ENCODE results near the gene ARPIN. TPM values are rescaled to one million over a fixed set of nuclear protein-coding genes. Genes with fewer than 3 reads are reported as not detected.

Gene ARPIN
- total RNA-seq, 1 experiment from 2014 or later = 8.8 TPM

DNA sequence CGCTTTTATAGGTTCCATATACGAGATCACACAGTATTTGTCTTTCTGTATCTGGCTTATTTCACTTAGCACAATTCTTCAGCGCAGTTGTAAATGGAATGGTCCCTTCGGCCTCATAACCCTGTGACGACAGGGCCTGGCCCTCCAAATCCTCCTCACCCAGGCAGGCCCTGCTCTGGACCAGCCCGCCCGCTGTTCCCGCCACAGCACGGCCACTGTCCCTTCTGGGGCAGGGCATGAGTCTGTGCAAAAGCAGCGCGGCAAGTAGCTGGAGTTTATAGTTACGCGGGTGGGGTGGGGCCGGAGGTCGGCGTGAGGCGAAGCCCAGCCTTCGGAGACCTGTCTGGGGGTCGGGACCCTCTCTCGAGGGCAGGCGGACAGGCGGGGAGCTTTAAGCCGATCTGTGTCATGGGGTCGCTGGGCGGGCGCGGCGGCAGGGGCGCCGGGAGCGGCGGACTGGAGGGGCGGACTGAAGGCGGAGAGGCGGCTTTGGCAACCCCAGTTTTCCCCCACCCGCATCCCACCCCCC lies 543 bp downstream of the ARPIN start:
- Histone ChIP-seq H3K4me1 (ENCODE audit: control insufficient read depth in 1 of 2, insufficient read depth in 2 of 2, low read length in 2 of 2) (peaks cover 21 to 44% of the 10 kb centered on the region in 2 experiments), H3K9me3 (ENCODE audit: control insufficient read depth in 1 of 2, insufficient read depth in 1 of 2, low read depth in 1 of 2, low read length in 2 of 2) (no peaks in the 10 kb centered on the region), H3K9me2 (ENCODE audit: insufficient read depth) (no peaks in the 10 kb centered on the region), H2AFZ (ENCODE audit: low read depth, low read length, poor library complexity, severe bottlenecking) (peak overlapping the region; percentile 8), H3K4me3 (replicated peaks in 1 of 2; ENCODE audit: low read depth in 1 of 2, low read length in 2 of 2) (peak overlapping the region; percentile 63 to 77), H3K36me3 (ENCODE audit: control insufficient read depth in 1 of 2, insufficient read depth in 2 of 2, low read length in 2 of 2) (no peaks in the 10 kb centered on the region), H3K27me3 (ENCODE audit: insufficient read depth, low read length) (no peaks in the 10 kb centered on the region), H4K20me1 (ENCODE audit: insufficient read depth) (no peaks in the 10 kb centered on the region), H3K4me2 (ENCODE audit: low read length) (peak overlapping the region; percentile 95), H3K79me2 (ENCODE audit: insufficient read depth, low read length) (no peaks in the 10 kb centered on the region), H3K9ac (ENCODE audit: low read length) (peak overlapping the region; percentile 82), H3K27ac (ENCODE audit: low read depth, low read length) (peak overlapping the region; percentile 74)
- ChIA-PET CTCF (interaction anchor here (1.3 to 2.6 kb wide), 2 partner anchors 14 to 37 kb away, joined by 3 to 12 read pairs; no protein-coding TSS in a partner anchor), POLR2A (interaction anchor here (1.0 to 1.5 kb wide), 2 partner anchors 18 to 21 kb away, joined by 3 to 4 read pairs; partner anchors contain the start of gene AP3S2), RAD21 (ENCODE audit: low non-redundant PET in 1 of 2, low total read pairs in 2 of 2, uncharacterized antibody in 2 of 2, unreplicated experiment in 2 of 2) (interaction anchor here in 1 of 2 experiments (1.1 kb wide), 1 partner anchor 14 kb away, joined by 3 read pairs; no protein-coding TSS in a partner anchor)
- intact Hi-C loops (cut with micrococcal nuclease) = loop anchor here (5.0 kb wide), 2 partner anchors 60 to 175 kb away; no protein-coding TSS in a partner anchor
- ATAC-seq (peak; percentile 65), DNase-seq (ENCODE audit: low read depth, low spot score) (no peak)
- TF ChIP-seq YY1 (IDR thresholded peaks at IDR 0.05; ENCODE audit: extremely low read depth, insufficient replicate concordance, low read depth, low read length) (peak; percentile 17), POLR2AphosphoS5 (IDR thresholded peaks at IDR 0.05; ENCODE audit: low read depth, low read length) (0 out of 2 replicates have a peak, but pooled peaks have one; percentile 12), CTCF (IDR thresholded peaks at IDR 0.05 in 2 of 3, conservative IDR thresholded peaks at IDR 0.05 in 1 of 3; ENCODE audit: borderline replicate concordance in 1 of 3, insufficient read depth in 1 of 3, low read depth in 2 of 3, low read length in 2 of 3) (no peak)
- TF ChIP-seq, protein P1, sequence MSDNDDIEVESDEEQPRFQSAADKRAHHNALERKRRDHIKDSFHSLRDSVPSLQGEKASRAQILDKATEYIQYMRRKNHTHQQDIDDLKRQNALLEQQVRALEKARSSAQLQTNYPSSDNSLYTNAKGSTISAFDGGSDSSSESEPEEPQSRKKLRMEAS (IDR thresholded peaks at IDR 0.05) = peak; percentile 49; the same call in 1 of the 2 replicates
- no TSS peak for BruUV-seq (replicated peaks)
